ENCODE results near the gene RNF187.

DNA sequence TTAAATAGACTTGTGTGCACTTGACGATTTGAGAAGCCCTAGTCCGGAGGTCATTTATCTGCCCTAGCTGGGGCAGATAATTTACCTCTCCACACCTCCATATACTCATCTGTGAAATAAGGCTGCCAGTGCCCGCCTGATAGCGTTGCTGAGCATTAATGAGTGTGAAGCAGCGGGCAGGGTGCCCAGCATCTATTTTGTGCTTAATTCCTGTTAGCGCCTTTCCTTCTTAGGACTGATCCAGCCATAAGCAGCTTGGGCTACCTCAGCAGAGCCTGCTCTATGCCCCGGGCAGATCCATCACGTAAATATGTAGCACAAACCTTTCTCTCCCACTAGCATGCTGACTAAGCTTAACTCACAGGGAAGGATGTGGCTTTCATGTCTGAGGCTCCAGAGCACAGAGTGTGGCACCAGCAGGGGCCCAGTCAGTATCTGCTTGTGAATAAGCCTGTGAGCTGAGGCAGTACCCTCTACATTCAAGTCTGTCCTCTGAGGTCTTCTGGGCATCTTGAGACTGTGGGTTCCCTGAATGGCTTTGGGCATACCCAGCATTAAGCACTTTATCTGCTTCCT lies 21.5 kb upstream of the RNF187 start:
- TF ChIP-seq, protein P1, sequence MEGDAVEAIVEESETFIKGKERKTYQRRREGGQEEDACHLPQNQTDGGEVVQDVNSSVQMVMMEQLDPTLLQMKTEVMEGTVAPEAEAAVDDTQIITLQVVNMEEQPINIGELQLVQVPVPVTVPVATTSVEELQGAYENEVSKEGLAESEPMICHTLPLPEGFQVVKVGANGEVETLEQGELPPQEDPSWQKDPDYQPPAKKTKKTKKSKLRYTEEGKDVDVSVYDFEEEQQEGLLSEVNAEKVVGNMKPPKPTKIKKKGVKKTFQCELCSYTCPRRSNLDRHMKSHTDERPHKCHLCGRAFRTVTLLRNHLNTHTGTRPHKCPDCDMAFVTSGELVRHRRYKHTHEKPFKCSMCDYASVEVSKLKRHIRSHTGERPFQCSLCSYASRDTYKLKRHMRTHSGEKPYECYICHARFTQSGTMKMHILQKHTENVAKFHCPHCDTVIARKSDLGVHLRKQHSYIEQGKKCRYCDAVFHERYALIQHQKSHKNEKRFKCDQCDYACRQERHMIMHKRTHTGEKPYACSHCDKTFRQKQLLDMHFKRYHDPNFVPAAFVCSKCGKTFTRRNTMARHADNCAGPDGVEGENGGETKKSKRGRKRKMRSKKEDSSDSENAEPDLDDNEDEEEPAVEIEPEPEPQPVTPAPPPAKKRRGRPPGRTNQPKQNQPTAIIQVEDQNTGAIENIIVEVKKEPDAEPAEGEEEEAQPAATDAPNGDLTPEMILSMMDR (IDR thresholded peaks at IDR 0.05), result no peak
- no peak for TF ChIP-seq POLR2A (IDR thresholded peaks at IDR 0.05)
